K562 (cell line): ENCODE data around the gene MAPKAPK2.

Experiments used
- CEBPB ChIP-seq: fragments of 450-650 bp; IDR thresholded peaks from 2 replicates; pipeline ENCODE4 v1.6.1; 2016; ENCODE audit warnings: missing genetic modification characterization, missing compliant biosample characterization
- CTCF ChIP-seq, 3 experiments: IDR thresholded peaks in 2 of 3; conservative IDR thresholded peaks in 1 of 3; 2 replicates each; pipeline ENCODE4 v1.5.1; 2011 to 2012; ENCODE audit warnings: low read length in 3 of 3, mild to moderate bottlenecking in 3 of 3, control low read depth in 2 of 3, improper control_type of control experiment in 1 of 3, inconsistent platforms in 1 of 3, low read depth in 1 of 3, mixed read lengths in 1 of 3, moderate library complexity in 1 of 3; ENCODE audit not compliant: insufficient read depth in 2 of 3
- EP300 ChIP-seq: IDR thresholded peaks from 2 replicates; pipeline ENCODE4 v1.6.1; 2012; ENCODE audit warnings: low read length, improper control_type of control experiment
- FOSL1 ChIP-seq: fragments of 200-800 bp; sonication (Bioruptor generic); conservative IDR thresholded peaks from 2 replicates; pipeline ENCODE4 v1.6.1; 2016; ENCODE audit warnings: missing genetic modification characterization, missing compliant biosample characterization
- MAFK ChIP-seq: IDR thresholded peaks from 2 replicates; pipeline ENCODE4 v1.6.1; 2011; ENCODE audit warnings: low read length, improper control_type of control experiment
- NFIC ChIP-seq: fragments of 450-650 bp; IDR thresholded peaks from 2 replicates; pipeline ENCODE4 v1.6.1; 2017; ENCODE audit warnings: mild to moderate bottlenecking, inconsistent platforms
- POLR2AphosphoS2 ChIP-seq: IDR thresholded peaks from 2 replicates; pipeline ENCODE4 v1.6.1; 2012; ENCODE audit warnings: low read length, improper control_type of control experiment
- POLR2AphosphoS5 ChIP-seq: IDR thresholded peaks from 2 replicates; pipeline ENCODE4 v1.6.1; 2011; ENCODE audit warnings: mild to moderate bottlenecking, low read depth, low read length, moderate library complexity; ENCODE audit not compliant: control insufficient read depth, insufficient read depth
- RCOR1 ChIP-seq, 2 experiments: IDR thresholded peaks; 2 replicates each; pipeline ENCODE4 v1.6.1; 2012; ENCODE audit warnings: low read depth in 2 of 2, low read length in 2 of 2, borderline replicate concordance in 1 of 2, improper control_type of control experiment in 1 of 2
- SMC3 ChIP-seq: conservative IDR thresholded peaks from 2 replicates; pipeline ENCODE4 v1.6.1; 2011; ENCODE audit warnings: low read depth, low read length, improper control_type of control experiment; ENCODE audit not compliant: insufficient read depth
- TCF7L2 ChIP-seq: fragments of 150-350 bp; IDR thresholded peaks from 2 replicates; pipeline ENCODE4 v1.6.1; 2016; ENCODE audit warnings: low read depth, mild to moderate bottlenecking, low read length, moderate library complexity
- ZNF143 ChIP-seq: sonication (generic); formaldehyde crosslinking; IDR thresholded peaks from 2 replicates; pipeline ENCODE4 v1.9.0; 2022; ENCODE audit warnings: mild to moderate bottlenecking, missing genetic modification reagents
- ZNF668 ChIP-seq: fragments of 250-450 bp; sonication (Bioruptor Pico); IDR thresholded peaks from 2 replicates; pipeline ENCODE4 v1.8.0; 2022; ENCODE audit warnings: mild to moderate bottlenecking, inconsistent platforms
- TF ChIP-seq, protein P1 (sequence below): sonication (generic); formaldehyde crosslinking; IDR thresholded peaks from 2 replicates; pipeline ENCODE4 v1.8.0; 2022; ENCODE audit warnings: missing genetic modification reagents, mild to moderate bottlenecking, moderate library complexity, borderline replicate concordance

GRCh38 chr1:206687251-206687914, 2.7 kb downstream of the MAPKAPK2 start:
- TF ChIP-seq FOSL1 (tag) (no peak), NFIC (no peak), RCOR1 (IDR thresholded peaks at IDR 0.05; ENCODE audit: borderline replicate concordance in 1 of 2, low read depth in 2 of 2, low read length in 2 of 2) (no peak), CTCF (IDR thresholded peaks at IDR 0.05 in 2 of 3, conservative IDR thresholded peaks at IDR 0.05 in 1 of 3; ENCODE audit: insufficient read depth in 2 of 3, low read depth in 1 of 3, low read length in 3 of 3) (no peak), POLR2AphosphoS5 (no peak), ZNF143 (CRISPR knock-in tag) (no peak), EP300 (no peak), ZNF668 (CRISPR knock-in tag) (no peak), TCF7L2 (no peak), CEBPB (no peak), POLR2AphosphoS2 (no peak), SMC3 (no peak), MAFK (no peak)
- TF ChIP-seq, protein P1, sequence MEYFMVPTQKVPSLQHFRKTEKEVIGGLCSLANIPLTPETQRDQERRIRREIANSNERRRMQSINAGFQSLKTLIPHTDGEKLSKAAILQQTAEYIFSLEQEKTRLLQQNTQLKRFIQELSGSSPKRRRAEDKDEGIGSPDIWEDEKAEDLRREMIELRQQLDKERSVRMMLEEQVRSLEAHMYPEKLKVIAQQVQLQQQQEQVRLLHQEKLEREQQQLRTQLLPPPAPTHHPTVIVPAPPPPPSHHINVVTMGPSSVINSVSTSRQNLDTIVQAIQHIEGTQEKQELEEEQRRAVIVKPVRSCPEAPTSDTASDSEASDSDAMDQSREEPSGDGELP: no peak
